ENCODE results near the gene RB1.
A peak's percentile ranks its signal among the peaks of the same experiment; 100 is the strongest.

Gene RB1

DNA sequence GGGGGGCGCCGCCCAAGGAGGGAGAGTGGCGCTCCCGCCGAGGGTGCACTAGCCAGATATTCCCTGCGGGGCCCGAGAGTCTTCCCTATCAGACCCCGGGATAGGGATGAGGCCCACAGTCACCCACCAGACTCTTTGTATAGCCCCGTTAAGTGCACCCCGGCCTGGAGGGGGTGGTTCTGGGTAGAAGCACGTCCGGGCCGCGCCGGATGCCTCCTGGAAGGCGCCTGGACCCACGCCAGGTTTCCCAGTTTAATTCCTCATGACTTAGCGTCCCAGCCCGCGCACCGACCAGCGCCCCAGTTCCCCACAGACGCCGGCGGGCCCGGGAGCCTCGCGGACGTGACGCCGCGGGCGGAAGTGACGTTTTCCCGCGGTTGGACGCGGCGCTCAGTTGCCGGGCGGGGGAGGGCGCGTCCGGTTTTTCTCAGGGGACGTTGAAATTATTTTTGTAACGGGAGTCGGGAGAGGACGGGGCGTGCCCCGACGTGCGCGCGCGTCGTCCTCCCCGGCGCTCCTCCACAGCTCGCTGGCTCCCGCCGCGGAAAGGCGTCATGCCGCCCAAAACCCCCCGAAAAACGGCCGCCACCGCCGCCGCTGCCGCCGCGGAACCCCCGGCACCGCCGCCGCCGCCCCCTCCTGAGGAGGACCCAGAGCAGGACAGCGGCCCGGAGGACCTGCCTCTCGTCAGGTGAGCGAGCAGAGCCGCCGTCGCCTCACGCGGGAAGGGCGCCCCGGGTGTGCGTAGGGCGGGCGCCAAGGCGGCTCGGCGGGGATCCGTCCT lies at the start of gene RB1:
Gene RB1 (plus strand): TSS at position 393 of the 784 bp plus-strand sequence. CDS start 162 bp downstream, at position 555.
- peak; percentile 97 for DNase-seq (ENCODE audit: low spot score)

DNA sequence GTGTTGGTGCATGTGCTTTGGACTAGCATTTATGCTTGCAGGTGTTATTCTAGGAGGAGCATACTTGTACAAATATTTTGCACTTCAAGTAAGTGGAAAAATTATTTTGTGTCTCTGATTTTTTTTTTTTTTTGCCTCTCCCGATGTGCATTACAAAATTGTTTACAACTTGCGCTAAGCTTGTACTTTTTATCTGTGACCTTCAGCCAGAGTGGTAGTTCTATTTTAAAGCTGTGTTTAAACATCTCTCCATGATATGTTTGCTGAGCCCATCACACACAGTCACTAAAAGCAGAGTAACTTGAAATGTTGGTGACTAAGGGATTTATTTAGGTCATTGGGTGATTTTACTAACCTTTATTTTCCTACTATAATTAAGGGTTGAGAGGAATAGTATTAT lies 49.7 kb upstream of the RB1 start:
- no peak for DNase-seq (ENCODE audit: low spot score)

DNA sequence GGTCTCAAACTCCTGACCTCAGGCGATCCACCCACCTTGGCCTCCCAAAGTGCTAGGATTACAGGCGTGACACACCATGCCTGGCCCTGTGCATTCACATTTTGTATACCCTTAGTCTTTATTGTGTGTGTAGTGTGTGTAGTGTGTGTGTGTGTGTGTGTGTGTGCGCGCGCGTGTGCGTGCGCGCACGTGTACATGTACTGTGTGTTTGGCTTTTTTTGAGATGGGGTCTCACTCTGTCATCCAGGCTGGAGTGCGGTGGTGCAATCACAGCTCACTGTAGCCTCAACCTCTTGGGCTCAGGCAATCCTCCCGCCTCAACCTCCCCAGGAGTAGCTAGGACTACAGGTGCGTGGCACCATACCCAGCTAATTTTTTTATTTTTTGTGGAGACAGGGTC lies 48.5 kb upstream of the RB1 start:
- DNase-seq (ENCODE audit: low spot score): no peak

DNA sequence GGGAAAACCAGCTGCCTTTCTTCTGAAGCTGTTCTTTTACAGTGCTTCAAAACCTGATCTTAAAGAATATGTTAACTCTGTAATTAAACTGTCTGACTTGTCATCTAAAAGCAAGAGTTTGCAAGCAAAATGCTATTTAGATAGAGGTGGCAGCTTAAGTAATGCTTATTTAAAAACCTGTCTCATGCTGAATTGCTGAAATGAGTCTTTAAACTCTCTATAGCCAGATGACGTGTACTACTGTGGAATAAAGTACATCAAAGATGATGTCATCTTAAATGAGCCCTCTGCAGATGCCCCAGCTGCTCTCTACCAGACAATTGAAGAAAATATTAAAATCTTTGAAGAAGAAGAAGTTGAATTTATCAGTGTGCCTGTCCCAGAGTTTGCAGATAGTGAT lies 47.6 kb upstream of the RB1 start:
- no peak for DNase-seq (ENCODE audit: low spot score)

GRCh38 chr13:48258002-48258401 lies 45.5 kb upstream of the RB1 start:
- DNase-seq (ENCODE audit: low spot score): no peak

DNA sequence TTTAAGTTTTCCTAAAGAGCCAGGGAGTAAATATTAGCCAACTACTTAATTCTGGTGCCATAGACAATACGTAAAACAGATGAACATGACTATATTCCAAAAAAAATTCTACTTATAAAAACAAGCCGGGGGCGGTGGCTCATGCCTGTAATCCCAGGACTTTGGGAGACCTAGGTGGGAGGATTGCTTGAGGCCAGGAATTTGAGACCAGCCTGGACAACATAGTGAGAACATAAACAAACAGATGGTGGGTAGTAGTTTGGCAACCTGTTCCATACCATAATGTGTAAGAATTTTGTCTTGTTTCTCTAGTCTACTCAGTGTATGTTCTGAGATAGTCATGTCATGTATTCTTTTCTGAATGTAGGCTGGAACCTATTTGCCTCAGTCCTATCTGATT lies 45.1 kb upstream of the RB1 start:
- DNase-seq (ENCODE audit: low spot score): no peak

DNA sequence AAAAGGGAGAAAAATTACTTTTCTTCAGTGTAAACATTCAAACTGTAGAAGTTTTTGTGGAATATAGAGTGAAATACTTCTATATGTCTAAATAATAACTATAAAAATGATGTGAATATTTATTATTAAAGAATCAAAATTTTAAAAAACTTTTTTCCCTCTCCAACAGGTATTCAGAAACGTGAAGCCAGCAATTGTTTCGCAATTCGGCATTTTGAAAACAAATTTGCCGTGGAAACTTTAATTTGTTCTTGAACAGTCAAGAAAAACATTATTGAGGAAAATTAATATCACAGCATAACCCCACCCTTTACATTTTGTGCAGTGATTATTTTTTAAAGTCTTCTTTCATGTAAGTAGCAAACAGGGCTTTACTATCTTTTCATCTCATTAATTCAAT lies 42.6 kb upstream of the RB1 start:
- DNase-seq (ENCODE audit: low spot score): no peak

GRCh38 chr13:48263196-48263595 lies 40.4 kb upstream of the RB1 start:
- no peak for DNase-seq (ENCODE audit: low spot score)

DNA sequence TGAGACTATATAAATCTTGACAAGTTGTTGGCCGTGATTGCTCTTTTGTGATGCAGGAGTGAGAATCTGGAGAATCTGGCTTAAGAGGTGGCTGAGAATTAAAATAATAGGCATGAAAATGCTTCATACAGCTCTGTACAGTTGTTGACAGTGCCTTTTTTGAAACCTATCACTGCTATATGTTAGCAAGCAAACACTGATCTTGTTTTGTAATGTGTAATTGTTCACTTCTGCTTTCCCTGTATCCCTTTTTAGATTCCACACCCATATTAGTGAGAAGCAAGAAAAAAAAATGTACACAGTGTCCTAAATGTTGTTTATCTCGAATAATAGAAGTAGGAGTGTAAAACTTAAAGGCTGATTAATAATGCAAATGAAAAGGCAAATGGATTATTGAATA lies 39.5 kb upstream of the RB1 start:
- no peak for DNase-seq (ENCODE audit: low spot score)

DNA sequence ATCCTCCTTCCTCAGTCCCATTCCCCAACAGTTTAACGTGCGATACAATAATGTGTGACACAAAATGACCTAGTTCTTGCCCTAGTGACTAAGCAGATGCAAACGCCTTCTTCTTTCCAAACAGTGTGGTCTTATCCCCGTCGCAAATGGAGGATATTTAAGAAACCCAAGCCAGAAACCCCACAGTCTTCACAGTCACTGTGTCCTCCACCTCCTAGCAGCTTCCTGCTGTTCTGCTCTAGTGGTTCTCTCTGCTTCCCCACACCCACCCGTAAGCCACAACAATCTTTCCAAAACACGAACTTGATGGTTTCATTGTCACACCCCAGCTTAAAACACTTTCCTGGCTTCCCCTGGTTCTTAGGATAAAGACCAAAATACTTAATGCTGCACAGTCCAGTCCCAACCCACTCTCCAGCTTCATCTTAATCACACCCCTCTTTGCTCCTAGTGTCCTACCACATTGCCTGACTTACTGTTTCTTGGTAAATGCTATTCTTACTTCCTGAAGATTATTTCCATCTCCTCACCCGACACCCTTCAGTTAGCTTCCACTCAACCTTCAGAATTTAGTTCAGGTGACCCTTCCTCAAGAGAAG lies 38.2 kb upstream of the RB1 start:
- no peak for DNase-seq (ENCODE audit: low spot score)

GRCh38 chr13:48266150-48266549 lies 37.4 kb upstream of the RB1 start:
- no peak for DNase-seq (ENCODE audit: low spot score)

DNA sequence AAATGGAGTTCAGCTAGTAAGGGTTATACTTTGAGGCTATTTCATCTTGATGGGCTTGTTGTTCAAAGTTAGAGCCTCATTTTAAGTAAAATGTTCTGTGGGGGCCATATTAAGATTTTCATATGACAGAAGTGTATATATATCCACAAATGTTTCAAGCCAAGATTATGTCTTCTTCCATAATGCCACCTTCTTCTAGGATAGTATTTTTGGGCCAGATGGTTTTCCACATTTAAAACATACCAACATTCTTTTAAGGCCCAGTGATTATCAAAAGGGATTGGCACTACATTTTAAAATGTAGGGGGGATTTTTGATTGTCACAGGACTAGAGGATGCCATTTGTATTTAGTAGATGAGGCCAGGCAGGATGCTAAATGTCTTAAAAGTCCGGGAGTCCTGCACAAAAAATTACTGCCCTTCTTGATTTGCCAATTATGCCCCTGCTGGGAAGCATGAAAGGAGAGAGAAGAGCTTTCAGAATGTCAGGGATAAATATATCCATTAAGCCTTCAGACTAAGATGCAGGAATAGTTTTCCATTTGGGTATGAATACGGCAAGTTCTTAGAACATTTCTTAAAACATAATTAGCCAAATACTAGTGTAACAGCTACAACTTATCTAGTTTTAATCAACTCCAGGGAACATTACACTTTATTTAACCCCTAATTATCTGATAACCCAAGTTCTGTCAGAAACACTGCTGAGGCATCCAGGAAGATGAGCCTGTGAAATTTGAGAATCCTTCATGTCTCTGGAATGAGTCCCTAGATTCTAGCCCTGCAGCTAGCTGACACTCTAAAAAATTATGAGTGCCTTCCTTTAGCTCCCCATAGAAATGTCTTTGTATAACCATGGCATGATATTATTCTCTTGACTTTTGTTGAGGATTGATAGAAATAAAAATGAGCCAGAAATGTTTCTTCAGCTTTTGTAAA lies 36.6 kb upstream of the RB1 start:
- DNase-seq (ENCODE audit: low spot score): no peak

- no peak for DNase-seq (ENCODE audit: low spot score)
Observed at GRCh38 chr13:48268019-48268418, 35.5 kb upstream of the RB1 start.

- DNase-seq (ENCODE audit: low spot score): no peak
Observed at GRCh38 chr13:48273346-48273745, 30.2 kb upstream of the RB1 start.

GRCh38 chr13:48275507-48275906 lies 28.0 kb upstream of the RB1 start:
- DNase-seq (ENCODE audit: low spot score): no peak

- DNase-seq (ENCODE audit: low spot score): no peak
Observed at GRCh38 chr13:48278806-48279205, 24.7 kb upstream of the RB1 start.

GRCh38 chr13:48281556-48281955 lies 22.0 kb upstream of the RB1 start:
- DNase-seq (ENCODE audit: low spot score): no peak

- DNase-seq (ENCODE audit: low spot score): no peak
Observed at GRCh38 chr13:48291730-48292129, 11.8 kb upstream of the RB1 start.

- no peak for DNase-seq (ENCODE audit: low spot score)
Observed at GRCh38 chr13:48292650-48293049, 10.9 kb upstream of the RB1 start.

DNA sequence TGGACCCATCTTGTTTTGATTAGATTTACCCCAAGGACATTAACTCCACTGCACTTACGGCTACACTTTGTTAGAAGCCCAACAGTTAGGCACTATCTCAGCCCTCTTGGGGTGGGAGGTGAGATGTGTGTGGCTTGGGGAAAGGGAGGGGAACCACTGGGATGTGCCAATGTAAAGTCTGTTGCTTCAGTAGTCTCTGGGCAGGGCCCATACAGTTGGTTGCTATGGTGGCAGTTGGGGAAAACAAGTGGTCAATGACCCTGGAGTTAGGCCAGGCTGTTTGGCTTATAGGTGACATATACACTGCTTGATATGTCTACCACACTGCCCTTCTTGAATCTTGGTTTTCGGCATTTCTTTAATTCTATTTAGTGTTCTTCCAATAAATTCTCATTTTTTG lies 8.9 kb upstream of the RB1 start:
- no peak for DNase-seq (ENCODE audit: low spot score)

GRCh38 chr13:48295271-48295670 lies 8.3 kb upstream of the RB1 start:
- DNase-seq (ENCODE audit: low spot score): no peak

GRCh38 chr13:48296528-48296927 lies 7.0 kb upstream of the RB1 start:
- DNase-seq (ENCODE audit: low spot score): no peak
